ENCODE results near the gene IL1RL2.

IL1RL2 gene

GRCh38 chr2:102256276-102256675 lies 69.5 kb downstream of the IL1RL2 start:
- DNase-seq (ENCODE audit: low read depth, low spot score) = no peak
- no peaks in the 10 kb centered on the region for H3K4me1 ChIP-seq (ENCODE audit: control insufficient read depth, insufficient read depth, low read length)
- no peaks in the 10 kb centered on the region for H3K9me3 ChIP-seq (ENCODE audit: control insufficient read depth, insufficient read depth, low read length)
- no peaks in the 10 kb centered on the region for H3K36me3 ChIP-seq (ENCODE audit: control insufficient read depth, insufficient read depth, low read length)
- H3K27me3 ChIP-seq (ENCODE audit: control insufficient read depth, insufficient read depth, low read length) = peaks cover 1% of the 10 kb centered on the region; the same call in 1 of the 2 replicates
- H3K4me3 ChIP-seq (ENCODE audit: low read length) = no peak overlapping the region
- H3K27ac ChIP-seq (ENCODE audit: low read length) = no peak overlapping the region

- H3K4me1 ChIP-seq (ENCODE audit: control insufficient read depth, insufficient read depth, low read length) = no peaks in the 10 kb centered on the region
- no peaks in the 10 kb centered on the region for H3K27me3 ChIP-seq (ENCODE audit: control insufficient read depth, insufficient read depth, low read length)
- DNase-seq (ENCODE audit: low read depth, low spot score) = no peak
- no peaks in the 10 kb centered on the region for H3K36me3 ChIP-seq (ENCODE audit: control insufficient read depth, insufficient read depth, low read length)
- no peaks in the 10 kb centered on the region for H3K9me3 ChIP-seq (ENCODE audit: control insufficient read depth, insufficient read depth, low read length)
- H3K4me3 ChIP-seq (ENCODE audit: low read length) = no peak overlapping the region
- WGBS (ENCODE audit: insufficient coverage, insufficient read length) = no CpG with 5 or more reads among the region's 5 CpGs
- H3K27ac ChIP-seq (ENCODE audit: low read length) = no peak overlapping the region
Measured at GRCh38 chr2:102256874-102257462, 70.1 kb downstream of the IL1RL2 start.

- H3K4me1 ChIP-seq (ENCODE audit: control insufficient read depth, insufficient read depth, low read length) = no peaks in the 10 kb centered on the region
- no peaks in the 10 kb centered on the region for H3K9me3 ChIP-seq (ENCODE audit: control insufficient read depth, insufficient read depth, low read length)
- H3K4me3 ChIP-seq (ENCODE audit: low read length) = no peak overlapping the region
- no peaks in the 10 kb centered on the region for H3K27me3 ChIP-seq (ENCODE audit: control insufficient read depth, insufficient read depth, low read length)
- H3K27ac ChIP-seq (ENCODE audit: low read length) = no peak overlapping the region
- no CpG with 5 or more reads among the region's 2 CpGs for WGBS (ENCODE audit: insufficient coverage, insufficient read length)
- no peaks in the 10 kb centered on the region for H3K36me3 ChIP-seq (ENCODE audit: control insufficient read depth, insufficient read depth, low read length)
- no peak for DNase-seq (ENCODE audit: low read depth, low spot score)
Measured at GRCh38 chr2:102258025-102258385, 71.2 kb downstream of the IL1RL2 start.

- H3K27me3 ChIP-seq (ENCODE audit: control insufficient read depth, insufficient read depth, low read length) = no peaks in the 10 kb centered on the region
- H3K4me3 ChIP-seq (ENCODE audit: low read length) = no peak overlapping the region
- WGBS (ENCODE audit: insufficient coverage, insufficient read length) = no CpG with 5 or more reads among the region's 3 CpGs
- no peaks in the 10 kb centered on the region for H3K36me3 ChIP-seq (ENCODE audit: control insufficient read depth, insufficient read depth, low read length)
- H3K4me1 ChIP-seq (ENCODE audit: control insufficient read depth, insufficient read depth, low read length) = no peaks in the 10 kb centered on the region
- H3K27ac ChIP-seq (ENCODE audit: low read length) = no peak overlapping the region
- no peaks in the 10 kb centered on the region for H3K9me3 ChIP-seq (ENCODE audit: control insufficient read depth, insufficient read depth, low read length)
- no peak for DNase-seq (ENCODE audit: low read depth, low spot score)
Measured at GRCh38 chr2:102258386-102259074, 71.7 kb downstream of the IL1RL2 start.

GRCh38 chr2:102261467-102262135 lies 74.8 kb downstream of the IL1RL2 start:
- H3K9me3 ChIP-seq (ENCODE audit: control insufficient read depth, insufficient read depth, low read length) = no peaks in the 10 kb centered on the region
- no peaks in the 10 kb centered on the region for H3K4me1 ChIP-seq (ENCODE audit: control insufficient read depth, insufficient read depth, low read length)
- DNase-seq (ENCODE audit: low read depth, low spot score) = no peak
- H3K27ac ChIP-seq (ENCODE audit: low read length) = no peak overlapping the region
- WGBS (ENCODE audit: insufficient coverage, insufficient read length) = no CpG with 5 or more reads among the region's 5 CpGs
- no peaks in the 10 kb centered on the region for H3K27me3 ChIP-seq (ENCODE audit: control insufficient read depth, insufficient read depth, low read length)
- no peak overlapping the region for H3K4me3 ChIP-seq (ENCODE audit: low read length)
- no peaks in the 10 kb centered on the region for H3K36me3 ChIP-seq (ENCODE audit: control insufficient read depth, insufficient read depth, low read length)

DNA sequence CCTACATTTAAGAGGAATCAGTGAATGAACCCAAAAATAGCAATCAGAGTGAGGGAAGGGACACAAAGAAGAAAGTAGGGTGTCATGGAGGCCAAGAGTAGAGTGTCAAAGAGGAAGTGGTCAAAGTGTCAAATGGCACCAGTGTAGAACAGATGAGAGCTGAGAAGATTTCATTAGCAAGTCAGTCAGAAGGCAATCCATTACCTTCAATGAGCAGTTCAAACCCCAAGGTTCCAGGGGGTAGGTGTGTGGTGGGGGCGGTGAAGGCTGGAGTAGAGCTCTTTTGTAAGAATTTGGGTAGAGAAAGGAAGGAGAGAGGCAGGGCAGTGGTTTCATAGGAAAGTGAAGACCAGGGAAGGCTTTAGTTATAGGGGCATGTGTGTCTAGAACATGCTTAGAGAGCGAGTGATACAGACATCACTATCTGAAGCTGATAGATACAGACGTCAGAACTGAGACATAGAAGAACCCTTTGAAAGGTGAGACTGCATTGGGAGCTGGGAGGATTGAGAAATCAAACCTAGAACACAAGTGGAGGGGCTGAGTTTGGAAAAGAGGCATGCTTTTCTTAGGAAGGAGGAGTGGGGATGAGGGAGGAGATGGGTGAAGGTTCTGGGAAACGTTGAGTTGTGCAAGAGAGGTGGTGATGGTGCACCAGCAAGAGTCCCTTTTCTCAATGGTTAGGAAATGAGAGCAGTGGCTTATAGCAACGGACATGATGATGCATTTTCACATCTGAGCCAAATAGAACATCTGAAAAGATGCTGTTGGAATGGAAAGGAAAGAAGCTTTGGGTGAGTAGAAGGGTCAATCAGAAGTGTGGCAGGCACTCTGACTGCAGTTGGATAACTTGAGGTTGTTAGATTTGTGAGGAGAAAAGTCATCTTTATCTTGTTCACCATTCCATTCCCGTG lies 75.7 kb downstream of the IL1RL2 start:
- Histone ChIP-seq H3K4me1 (ENCODE audit: control insufficient read depth, insufficient read depth, low read length) (no peaks in the 10 kb centered on the region), H3K27me3 (ENCODE audit: control insufficient read depth, insufficient read depth, low read length) (no peaks in the 10 kb centered on the region), H3K27ac (ENCODE audit: low read length) (no peak overlapping the region), H3K9me3 (ENCODE audit: control insufficient read depth, insufficient read depth, low read length) (no peaks in the 10 kb centered on the region), H3K4me3 (ENCODE audit: low read length) (no peak overlapping the region), H3K36me3 (ENCODE audit: control insufficient read depth, insufficient read depth, low read length) (no peaks in the 10 kb centered on the region)
- DNase-seq (ENCODE audit: low read depth, low spot score) = no peak
- WGBS (ENCODE audit: insufficient coverage, insufficient read length) = 100% methylated on average over 1 of the region's 6 CpGs

GRCh38 chr2:102264952-102265351 lies 78.1 kb downstream of the IL1RL2 start:
- Histone ChIP-seq H3K27me3 (ENCODE audit: control insufficient read depth, insufficient read depth, low read length) (no peaks in the 10 kb centered on the region), H3K27ac (ENCODE audit: low read length) (no peak overlapping the region), H3K9me3 (ENCODE audit: control insufficient read depth, insufficient read depth, low read length) (no peaks in the 10 kb centered on the region), H3K4me3 (ENCODE audit: low read length) (no peak overlapping the region), H3K4me1 (ENCODE audit: control insufficient read depth, insufficient read depth, low read length) (no peaks in the 10 kb centered on the region), H3K36me3 (ENCODE audit: control insufficient read depth, insufficient read depth, low read length) (no peaks in the 10 kb centered on the region)
- DNase-seq (ENCODE audit: low read depth, low spot score) = no peak
- WGBS (ENCODE audit: insufficient coverage, insufficient read length) = no CpG with 5 or more reads among the region's 2 CpGs

- Histone ChIP-seq H3K4me1 (ENCODE audit: control insufficient read depth, insufficient read depth, low read length) (no peaks in the 10 kb centered on the region), H3K9me3 (ENCODE audit: control insufficient read depth, insufficient read depth, low read length) (no peaks in the 10 kb centered on the region), H3K27ac (ENCODE audit: low read length) (no peak overlapping the region), H3K27me3 (ENCODE audit: control insufficient read depth, insufficient read depth, low read length) (no peaks in the 10 kb centered on the region), H3K36me3 (ENCODE audit: control insufficient read depth, insufficient read depth, low read length) (no peaks in the 10 kb centered on the region), H3K4me3 (ENCODE audit: low read length) (no peak overlapping the region)
- DNase-seq (ENCODE audit: low read depth, low spot score) = no peak
- no CpG with 5 or more reads among the region's 1 CpG for WGBS (ENCODE audit: insufficient coverage, insufficient read length)
Measured at GRCh38 chr2:102266204-102266603, 79.4 kb downstream of the IL1RL2 start.

- Histone ChIP-seq H3K27me3 (ENCODE audit: control insufficient read depth, insufficient read depth, low read length) (no peaks in the 10 kb centered on the region), H3K9me3 (ENCODE audit: control insufficient read depth, insufficient read depth, low read length) (no peaks in the 10 kb centered on the region), H3K27ac (ENCODE audit: low read length) (no peak overlapping the region), H3K4me3 (ENCODE audit: low read length) (no peak overlapping the region), H3K36me3 (ENCODE audit: control insufficient read depth, insufficient read depth, low read length) (no peaks in the 10 kb centered on the region), H3K4me1 (ENCODE audit: control insufficient read depth, insufficient read depth, low read length) (no peaks in the 10 kb centered on the region)
- DNase-seq (ENCODE audit: low read depth, low spot score) = no peak
- no CpG with 5 or more reads among the region's 6 CpGs for WGBS (ENCODE audit: insufficient coverage, insufficient read length)
Measured at GRCh38 chr2:102267774-102268173, 81.0 kb downstream of the IL1RL2 start.

- no peak overlapping the region for H3K27ac ChIP-seq (ENCODE audit: low read length)
- DNase-seq (ENCODE audit: low read depth, low spot score) = no peak
Measured at GRCh38 chr2:102268510-102269199, 81.8 kb downstream of the IL1RL2 start.

More at GRCh38 chr2:102268510-102269199, 81.8 kb downstream of the IL1RL2 start:
- Histone ChIP-seq H3K9me3 (ENCODE audit: control insufficient read depth, insufficient read depth, low read length) (no peaks in the 10 kb centered on the region), H3K4me1 (ENCODE audit: control insufficient read depth, insufficient read depth, low read length) (no peaks in the 10 kb centered on the region), H3K4me3 (ENCODE audit: low read length) (no peak overlapping the region), H3K36me3 (ENCODE audit: control insufficient read depth, insufficient read depth, low read length) (no peaks in the 10 kb centered on the region), H3K27me3 (ENCODE audit: control insufficient read depth, insufficient read depth, low read length) (no peaks in the 10 kb centered on the region)
- WGBS (ENCODE audit: insufficient coverage, insufficient read length) = no CpG with 5 or more reads among the region's 4 CpGs

Measured in iPS DF 6.9 (cell line).